WTC11 (cell line): Measurements from ENCODE around the gene LOXL4. TPM values are rescaled to one million over a fixed set of nuclear protein-coding genes. Genes with fewer than 3 reads are reported as not detected.

Experiments used
- ATAC-seq: fragments of 200-7000 bp; cut with Tn5 transposase; 2 replicates; pipeline ENCODE4 v1.10.0; 2021; ENCODE audit warnings: mild to moderate bottlenecking, moderate library complexity
- CTCF ChIA-PET: fragments of 300-600 bp; sonication (Branson Sonifier 250); formaldehyde crosslinking; loops from one replicate; lab custom pipeline; 2021; ENCODE audit warnings: antibody characterized with exemption; lab: Charles Lee
- POLR2A ChIA-PET: fragments of 350-600 bp; sonication (Branson Sonifier 250); formaldehyde crosslinking; loops from one replicate; lab custom pipeline; 2021; ENCODE audit warnings: antibody characterized with exemption; lab: Charles Lee
- DNase-seq: peaks from one replicate; pipeline ENCODE4 v3.0.0; 2021; ENCODE audit warnings: low spot score
- H3K27ac Mint-ChIP-seq: 2 replicates; pipeline ENCODE4 v1.8.0; 2021; ENCODE audit warnings: mixed read lengths
- H3K27me3 Mint-ChIP-seq: 2 replicates; pipeline ENCODE4 v1.8.0; 2021; ENCODE audit warnings: low read depth, mild to moderate bottlenecking, moderate library complexity, mixed read lengths
- H3K36me3 Mint-ChIP-seq: 2 replicates; pipeline ENCODE4 v1.8.0; 2021; ENCODE audit warnings: mixed read lengths
- H3K4me1 Mint-ChIP-seq: 2 replicates; pipeline ENCODE4 v1.8.0; 2022; ENCODE audit warnings: mixed read lengths
- H3K4me3 Mint-ChIP-seq: 2 replicates; pipeline ENCODE4 v1.8.0; 2021; ENCODE audit warnings: mild to moderate bottlenecking, moderate library complexity, mixed read lengths
- H3K9me3 Mint-ChIP-seq: 2 replicates; pipeline ENCODE4 v1.8.0; 2021; ENCODE audit warnings: mixed read lengths
- ATF3 ChIP-seq: sonication (generic); formaldehyde crosslinking; conservative IDR thresholded peaks from 2 replicates; pipeline ENCODE4 v1.8.1; 2022; ENCODE audit warnings: mild to moderate bottlenecking, missing genetic modification reagents
- CBFB ChIP-seq: sonication (generic); formaldehyde crosslinking; IDR thresholded peaks from 2 replicates; pipeline ENCODE4 v1.8.1; 2022; ENCODE audit warnings: mild to moderate bottlenecking, low read depth, missing genetic modification reagents
- FOXJ3 ChIP-seq: sonication (generic); formaldehyde crosslinking; IDR thresholded peaks from 2 replicates; pipeline ENCODE4 v1.9.0; 2021; ENCODE audit warnings: missing genetic modification reagents, mild to moderate bottlenecking, borderline replicate concordance
- JUN ChIP-seq: sonication (generic); formaldehyde crosslinking; IDR thresholded peaks from 2 replicates; pipeline ENCODE4 v1.8.0; 2023; ENCODE audit warnings: mild to moderate bottlenecking, missing genetic modification reagents
- KAT7 ChIP-seq: sonication (generic); formaldehyde crosslinking; IDR thresholded peaks from 2 replicates; pipeline ENCODE4 v1.8.1; 2023; ENCODE audit warnings: missing genetic modification reagents, mild to moderate bottlenecking, borderline replicate concordance
- RELA ChIP-seq: sonication (generic); formaldehyde crosslinking; IDR thresholded peaks from 2 replicates; pipeline ENCODE4 v1.8.1; 2022; ENCODE audit warnings: missing genetic modification reagents, mild to moderate bottlenecking, borderline replicate concordance
- RORB ChIP-seq: fragments of 250-450 bp; sonication (Bioruptor Pico); IDR thresholded peaks from 2 replicates; pipeline ENCODE4 v1.9.0; 2021; ENCODE audit warnings: mild to moderate bottlenecking
- TCF7 ChIP-seq: sonication (generic); formaldehyde crosslinking; IDR thresholded peaks from 2 replicates; pipeline ENCODE4 v1.8.0; 2022; ENCODE audit warnings: mild to moderate bottlenecking, low read depth, missing genetic modification reagents, moderate library complexity
- TEAD4 ChIP-seq: sonication (generic); formaldehyde crosslinking; IDR thresholded peaks from 2 replicates; pipeline ENCODE4 v1.8.0; 2022; ENCODE audit warnings: mild to moderate bottlenecking, missing genetic modification reagents
- TP53 ChIP-seq: sonication (generic); formaldehyde crosslinking; IDR thresholded peaks from 2 replicates; pipeline ENCODE4 v1.8.1; 2023; ENCODE audit warnings: mild to moderate bottlenecking, missing genetic modification reagents
- USF2 ChIP-seq: sonication (generic); formaldehyde crosslinking; IDR thresholded peaks from 2 replicates; pipeline ENCODE4 v1.8.1; 2023; ENCODE audit warnings: mild to moderate bottlenecking, missing genetic modification reagents, moderate library complexity
- ZNF121 ChIP-seq: sonication (generic); formaldehyde crosslinking; IDR thresholded peaks from 2 replicates; pipeline ENCODE4 v1.8.0; 2023; ENCODE audit warnings: missing genetic modification reagents
- ZNF671 ChIP-seq: fragments of 250-450 bp; sonication (Bioruptor Pico); IDR thresholded peaks from 2 replicates; pipeline ENCODE4 v1.8.0; 2021; ENCODE audit warnings: mild to moderate bottlenecking
- total RNA-seq: library from RNA; stranded (reverse); gene quantifications from 3 replicates; pipeline ENCODE4 v1.2.3, GENCODE V29; 2021
- TF ChIP-seq, protein P1 (sequence below): sonication (generic); formaldehyde crosslinking; IDR thresholded peaks from 2 replicates; pipeline ENCODE4 v1.8.0; 2023; ENCODE audit warnings: mild to moderate bottlenecking, missing genetic modification reagents
- TF ChIP-seq, protein P2 (sequence below): sonication (generic); formaldehyde crosslinking; IDR thresholded peaks from 2 replicates; pipeline ENCODE4 v1.8.0; 2022; ENCODE audit warnings: missing genetic modification reagents
- TF ChIP-seq, protein P3 (sequence below): sonication (generic); formaldehyde crosslinking; IDR thresholded peaks from 2 replicates; pipeline ENCODE4 v1.8.1; 2023; ENCODE audit warnings: mild to moderate bottlenecking, missing genetic modification reagents, moderate library complexity
- TF ChIP-seq, protein P4 (sequence below): sonication (generic); formaldehyde crosslinking; conservative IDR thresholded peaks from 2 replicates; pipeline ENCODE4 v1.8.1; 2023; ENCODE audit warnings: mild to moderate bottlenecking, low read depth, missing genetic modification reagents, moderate library complexity
- TF ChIP-seq, protein P5 (sequence below): sonication (generic); formaldehyde crosslinking; IDR thresholded peaks from 2 replicates; pipeline ENCODE4 v1.8.0; 2023; ENCODE audit warnings: missing genetic modification reagents
- TF ChIP-seq, protein P6 (sequence below): sonication (generic); formaldehyde crosslinking; IDR thresholded peaks from 2 replicates; pipeline ENCODE4 v1.8.0; 2022; ENCODE audit warnings: mild to moderate bottlenecking, missing genetic modification reagents

Gene LOXL4
- total RNA-seq, 1 experiment from 2014 or later: 0.35 TPM

- Mint-ChIP-seq H3K4me1 (peaks cover 4% of the 10 kb centered on the region; the same call in 1 of the 2 replicates), H3K27ac (no peak overlapping the region), H3K36me3 (peaks cover 11% of the 10 kb centered on the region), H3K27me3 (no peaks in the 10 kb centered on the region), H3K9me3 (no peaks in the 10 kb centered on the region), H3K4me3 (no peak overlapping the region)
- DNase-seq (no peak), ATAC-seq (no peak)
- POLR2A ChIA-PET: no interaction called here
- CTCF ChIA-PET: no interaction called here
- TF ChIP-seq RORB (no peak), CBFB (no peak), TP53 (CRISPR knock-in tag) (no peak), ATF3 (no peak), JUN (CRISPR knock-in tag) (no peak), FOXJ3 (CRISPR knock-in tag) (no peak), RELA (CRISPR knock-in tag) (no peak), TCF7 (CRISPR knock-in tag) (no peak), ZNF671 (no peak), USF2 (no peak), ZNF121 (CRISPR knock-in tag) (no peak), TEAD4 (no peak), KAT7 (CRISPR knock-in tag) (no peak)
- TF ChIP-seq, protein P1, sequence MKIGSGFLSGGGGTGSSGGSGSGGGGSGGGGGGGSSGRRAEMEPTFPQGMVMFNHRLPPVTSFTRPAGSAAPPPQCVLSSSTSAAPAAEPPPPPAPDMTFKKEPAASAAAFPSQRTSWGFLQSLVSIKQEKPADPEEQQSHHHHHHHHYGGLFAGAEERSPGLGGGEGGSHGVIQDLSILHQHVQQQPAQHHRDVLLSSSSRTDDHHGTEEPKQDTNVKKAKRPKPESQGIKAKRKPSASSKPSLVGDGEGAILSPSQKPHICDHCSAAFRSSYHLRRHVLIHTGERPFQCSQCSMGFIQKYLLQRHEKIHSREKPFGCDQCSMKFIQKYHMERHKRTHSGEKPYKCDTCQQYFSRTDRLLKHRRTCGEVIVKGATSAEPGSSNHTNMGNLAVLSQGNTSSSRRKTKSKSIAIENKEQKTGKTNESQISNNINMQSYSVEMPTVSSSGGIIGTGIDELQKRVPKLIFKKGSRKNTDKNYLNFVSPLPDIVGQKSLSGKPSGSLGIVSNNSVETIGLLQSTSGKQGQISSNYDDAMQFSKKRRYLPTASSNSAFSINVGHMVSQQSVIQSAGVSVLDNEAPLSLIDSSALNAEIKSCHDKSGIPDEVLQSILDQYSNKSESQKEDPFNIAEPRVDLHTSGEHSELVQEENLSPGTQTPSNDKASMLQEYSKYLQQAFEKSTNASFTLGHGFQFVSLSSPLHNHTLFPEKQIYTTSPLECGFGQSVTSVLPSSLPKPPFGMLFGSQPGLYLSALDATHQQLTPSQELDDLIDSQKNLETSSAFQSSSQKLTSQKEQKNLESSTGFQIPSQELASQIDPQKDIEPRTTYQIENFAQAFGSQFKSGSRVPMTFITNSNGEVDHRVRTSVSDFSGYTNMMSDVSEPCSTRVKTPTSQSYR (CRISPR knock-in tag): no peak
- TF ChIP-seq, protein P2, sequence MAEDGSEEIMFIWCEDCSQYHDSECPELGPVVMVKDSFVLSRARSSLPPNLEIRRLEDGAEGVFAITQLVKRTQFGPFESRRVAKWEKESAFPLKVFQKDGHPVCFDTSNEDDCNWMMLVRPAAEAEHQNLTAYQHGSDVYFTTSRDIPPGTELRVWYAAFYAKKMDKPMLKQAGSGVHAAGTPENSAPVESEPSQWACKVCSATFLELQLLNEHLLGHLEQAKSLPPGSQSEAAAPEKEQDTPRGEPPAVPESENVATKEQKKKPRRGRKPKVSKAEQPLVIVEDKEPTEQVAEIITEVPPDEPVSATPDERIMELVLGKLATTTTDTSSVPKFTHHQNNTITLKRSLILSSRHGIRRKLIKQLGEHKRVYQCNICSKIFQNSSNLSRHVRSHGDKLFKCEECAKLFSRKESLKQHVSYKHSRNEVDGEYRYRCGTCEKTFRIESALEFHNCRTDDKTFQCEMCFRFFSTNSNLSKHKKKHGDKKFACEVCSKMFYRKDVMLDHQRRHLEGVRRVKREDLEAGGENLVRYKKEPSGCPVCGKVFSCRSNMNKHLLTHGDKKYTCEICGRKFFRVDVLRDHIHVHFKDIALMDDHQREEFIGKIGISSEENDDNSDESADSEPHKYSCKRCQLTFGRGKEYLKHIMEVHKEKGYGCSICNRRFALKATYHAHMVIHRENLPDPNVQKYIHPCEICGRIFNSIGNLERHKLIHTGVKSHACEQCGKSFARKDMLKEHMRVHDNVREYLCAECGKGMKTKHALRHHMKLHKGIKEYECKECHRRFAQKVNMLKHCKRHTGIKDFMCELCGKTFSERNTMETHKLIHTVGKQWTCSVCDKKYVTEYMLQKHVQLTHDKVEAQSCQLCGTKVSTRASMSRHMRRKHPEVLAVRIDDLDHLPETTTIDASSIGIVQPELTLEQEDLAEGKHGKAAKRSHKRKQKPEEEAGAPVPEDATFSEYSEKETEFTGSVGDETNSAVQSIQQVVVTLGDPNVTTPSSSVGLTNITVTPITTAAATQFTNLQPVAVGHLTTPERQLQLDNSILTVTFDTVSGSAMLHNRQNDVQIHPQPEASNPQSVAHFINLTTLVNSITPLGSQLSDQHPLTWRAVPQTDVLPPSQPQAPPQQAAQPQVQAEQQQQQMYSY (CRISPR knock-in tag): no peak
- TF ChIP-seq, protein P3, sequence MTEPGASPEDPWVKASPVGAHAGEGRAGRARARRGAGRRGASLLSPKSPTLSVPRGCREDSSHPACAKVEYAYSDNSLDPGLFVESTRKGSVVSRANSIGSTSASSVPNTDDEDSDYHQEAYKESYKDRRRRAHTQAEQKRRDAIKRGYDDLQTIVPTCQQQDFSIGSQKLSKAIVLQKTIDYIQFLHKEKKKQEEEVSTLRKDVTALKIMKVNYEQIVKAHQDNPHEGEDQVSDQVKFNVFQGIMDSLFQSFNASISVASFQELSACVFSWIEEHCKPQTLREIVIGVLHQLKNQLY (CRISPR knock-in tag): no peak
- TF ChIP-seq, protein P4, sequence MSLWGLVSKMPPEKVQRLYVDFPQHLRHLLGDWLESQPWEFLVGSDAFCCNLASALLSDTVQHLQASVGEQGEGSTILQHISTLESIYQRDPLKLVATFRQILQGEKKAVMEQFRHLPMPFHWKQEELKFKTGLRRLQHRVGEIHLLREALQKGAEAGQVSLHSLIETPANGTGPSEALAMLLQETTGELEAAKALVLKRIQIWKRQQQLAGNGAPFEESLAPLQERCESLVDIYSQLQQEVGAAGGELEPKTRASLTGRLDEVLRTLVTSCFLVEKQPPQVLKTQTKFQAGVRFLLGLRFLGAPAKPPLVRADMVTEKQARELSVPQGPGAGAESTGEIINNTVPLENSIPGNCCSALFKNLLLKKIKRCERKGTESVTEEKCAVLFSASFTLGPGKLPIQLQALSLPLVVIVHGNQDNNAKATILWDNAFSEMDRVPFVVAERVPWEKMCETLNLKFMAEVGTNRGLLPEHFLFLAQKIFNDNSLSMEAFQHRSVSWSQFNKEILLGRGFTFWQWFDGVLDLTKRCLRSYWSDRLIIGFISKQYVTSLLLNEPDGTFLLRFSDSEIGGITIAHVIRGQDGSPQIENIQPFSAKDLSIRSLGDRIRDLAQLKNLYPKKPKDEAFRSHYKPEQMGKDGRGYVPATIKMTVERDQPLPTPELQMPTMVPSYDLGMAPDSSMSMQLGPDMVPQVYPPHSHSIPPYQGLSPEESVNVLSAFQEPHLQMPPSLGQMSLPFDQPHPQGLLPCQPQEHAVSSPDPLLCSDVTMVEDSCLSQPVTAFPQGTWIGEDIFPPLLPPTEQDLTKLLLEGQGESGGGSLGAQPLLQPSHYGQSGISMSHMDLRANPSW (CRISPR knock-in tag): no peak
- TF ChIP-seq, protein P5, sequence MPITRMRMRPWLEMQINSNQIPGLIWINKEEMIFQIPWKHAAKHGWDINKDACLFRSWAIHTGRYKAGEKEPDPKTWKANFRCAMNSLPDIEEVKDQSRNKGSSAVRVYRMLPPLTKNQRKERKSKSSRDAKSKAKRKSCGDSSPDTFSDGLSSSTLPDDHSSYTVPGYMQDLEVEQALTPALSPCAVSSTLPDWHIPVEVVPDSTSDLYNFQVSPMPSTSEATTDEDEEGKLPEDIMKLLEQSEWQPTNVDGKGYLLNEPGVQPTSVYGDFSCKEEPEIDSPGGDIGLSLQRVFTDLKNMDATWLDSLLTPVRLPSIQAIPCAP (CRISPR knock-in tag): no peak
- TF ChIP-seq, protein P6, sequence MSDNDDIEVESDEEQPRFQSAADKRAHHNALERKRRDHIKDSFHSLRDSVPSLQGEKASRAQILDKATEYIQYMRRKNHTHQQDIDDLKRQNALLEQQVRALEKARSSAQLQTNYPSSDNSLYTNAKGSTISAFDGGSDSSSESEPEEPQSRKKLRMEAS: no peak
These were observed 29.6 kb downstream of the LOXL4 start for GRCh38 chr10:98238391-98238790.
